ENCODE measurements around the gene LIPI. TPM values are rescaled to one million over a fixed set of nuclear protein-coding genes. Genes with fewer than 3 reads are reported as not detected.

Gene LIPI
- total and polyA plus RNA-seq, 2 experiments from 2014 or later = not detected

GRCh38 chr21:14096577-14096976 lies 114.2 kb downstream of the LIPI start:
- H3K27ac ChIP-seq (ENCODE audit: low read depth) = no peak overlapping the region
- peaks cover 6% of the 10 kb centered on the region; the same call in 1 of the 2 replicates for H3K9me2 ChIP-seq (ENCODE audit: insufficient read depth)
- no peak overlapping the region for H3K4me2 ChIP-seq
- no peaks in the 10 kb centered on the region for H3K79me2 ChIP-seq (replicated peaks; ENCODE audit: insufficient read depth)
- Mint-ChIP-seq H3K4me3 (no peak overlapping the region), H3K4me1 (peaks cover 6% of the 10 kb centered on the region; the same call in 2 of the 3 replicates), H3K36me3 (ENCODE audit: low read depth) (peaks cover 4% of the 10 kb centered on the region; the same call in 1 of the 3 replicates), H3K9me3 (peaks cover 13% of the 10 kb centered on the region), H3K27me3 (ENCODE audit: insufficient read depth, low read depth, poor library complexity) (no peaks in the 10 kb centered on the region), H3K27ac (no peak overlapping the region)
- H3K27me3 ChIP-seq (ENCODE audit: insufficient read depth) = no peaks in the 10 kb centered on the region
- H3K4me1 ChIP-seq (ENCODE audit: insufficient read depth) = no peaks in the 10 kb centered on the region
- DNase-seq (ENCODE audit: low spot score) (no peak), ATAC-seq (no peak)
- no peak overlapping the region for H3K4me3 ChIP-seq
- H3K36me3 ChIP-seq (ENCODE audit: insufficient read depth) = no peaks in the 10 kb centered on the region
- no peaks in the 10 kb centered on the region for H4K20me1 ChIP-seq (replicated peaks; ENCODE audit: insufficient read depth)
- TF ChIP-seq ETS1 (IDR thresholded peaks at IDR 0.05) (no peak), ZNF114 (CRISPR knock-in tag; IDR thresholded peaks at IDR 0.05) (no peak), CREB1 (CRISPR knock-in tag; IDR thresholded peaks at IDR 0.05; ENCODE audit: low read depth) (no peak), NANOG (IDR thresholded peaks at IDR 0.05; ENCODE audit: borderline replicate concordance) (no peak), POLR2AphosphoS5 (IDR thresholded peaks at IDR 0.05; ENCODE audit: low read depth) (no peak), EZH2phosphoT487 (IDR thresholded peaks at IDR 0.05; ENCODE audit: unreplicated experiment) (no peak), ZNF331 (CRISPR knock-in tag; IDR thresholded peaks at IDR 0.05; ENCODE audit: low read depth) (no peak), EZH2 (IDR thresholded peaks at IDR 0.05; ENCODE audit: low read depth, unreplicated experiment) (no peak), STAT1 (IDR thresholded peaks at IDR 0.05; ENCODE audit: unreplicated experiment) (no peak), REST (IDR thresholded peaks at IDR 0.05; ENCODE audit: unreplicated experiment) (no peak), ZNF462 (CRISPR knock-in tag; IDR thresholded peaks at IDR 0.05) (no peak), JUNB (IDR thresholded peaks at IDR 0.05; ENCODE audit: unreplicated experiment) (no peak), CTCF (conservative IDR thresholded peaks at IDR 0.05; ENCODE audit: low read depth in 2 of 2) (no peak)
- H2AFZ ChIP-seq = no peak overlapping the region
- H3F3A ChIP-seq (replicated peaks; ENCODE audit: low read depth) = no peaks in the 10 kb centered on the region

All from GM23338 (cell line).